Measurements from ENCODE around the gene CNTN1. TPM values are rescaled to one million over a fixed set of nuclear protein-coding genes. Genes with fewer than 3 reads are reported as not detected.

The CNTN1 gene
- total and polyA plus RNA-seq, 2 of the 8 experiments (the other 6 are each of a cell fraction or from before 2014, with no cell fraction given): 7.2 to 21.8 TPM

DNA sequence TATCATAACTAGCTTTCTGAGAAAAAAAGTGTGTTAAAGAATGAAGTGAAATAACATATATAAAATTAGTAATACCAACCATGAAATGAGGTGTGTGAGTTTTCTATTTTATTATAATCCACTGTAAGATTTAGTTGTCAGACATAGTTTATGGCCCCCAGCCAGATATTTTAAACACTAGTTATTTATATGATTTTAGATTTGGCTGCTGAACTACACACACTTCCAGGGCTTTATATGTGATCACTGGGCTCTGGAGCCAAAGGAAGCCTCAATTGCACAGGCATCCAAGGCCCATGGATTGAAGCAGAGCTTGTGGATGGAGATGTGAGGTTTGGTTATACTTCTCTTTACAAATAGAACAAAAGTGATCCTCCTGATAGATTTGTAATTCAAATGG is 48.7 kb upstream of the CNTN1 start (continued):
- TF ChIP-seq, protein P1, sequence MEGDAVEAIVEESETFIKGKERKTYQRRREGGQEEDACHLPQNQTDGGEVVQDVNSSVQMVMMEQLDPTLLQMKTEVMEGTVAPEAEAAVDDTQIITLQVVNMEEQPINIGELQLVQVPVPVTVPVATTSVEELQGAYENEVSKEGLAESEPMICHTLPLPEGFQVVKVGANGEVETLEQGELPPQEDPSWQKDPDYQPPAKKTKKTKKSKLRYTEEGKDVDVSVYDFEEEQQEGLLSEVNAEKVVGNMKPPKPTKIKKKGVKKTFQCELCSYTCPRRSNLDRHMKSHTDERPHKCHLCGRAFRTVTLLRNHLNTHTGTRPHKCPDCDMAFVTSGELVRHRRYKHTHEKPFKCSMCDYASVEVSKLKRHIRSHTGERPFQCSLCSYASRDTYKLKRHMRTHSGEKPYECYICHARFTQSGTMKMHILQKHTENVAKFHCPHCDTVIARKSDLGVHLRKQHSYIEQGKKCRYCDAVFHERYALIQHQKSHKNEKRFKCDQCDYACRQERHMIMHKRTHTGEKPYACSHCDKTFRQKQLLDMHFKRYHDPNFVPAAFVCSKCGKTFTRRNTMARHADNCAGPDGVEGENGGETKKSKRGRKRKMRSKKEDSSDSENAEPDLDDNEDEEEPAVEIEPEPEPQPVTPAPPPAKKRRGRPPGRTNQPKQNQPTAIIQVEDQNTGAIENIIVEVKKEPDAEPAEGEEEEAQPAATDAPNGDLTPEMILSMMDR (IDR thresholded peaks at IDR 0.05; ENCODE audit: control extremely low read depth in 1 of 3, insufficient read depth in 1 of 3, low read depth in 1 of 3, low read length in 3 of 3): no peak
- no peak for TF ChIP-seq SIRT6 (IDR thresholded peaks at IDR 0.05; ENCODE audit: low read length)
- no peak for TF ChIP-seq PHF8 (conservative IDR thresholded peaks at IDR 0.05; ENCODE audit: low read depth, low read length)
- no peak for TF ChIP-seq EGR1 (IDR thresholded peaks at IDR 0.05; ENCODE audit: borderline replicate concordance, low read depth, low read length)
- TF ChIP-seq JUN (IDR thresholded peaks at IDR 0.05; ENCODE audit: low read depth, low read length): no peak
- no peak for TF ChIP-seq MAFK (IDR thresholded peaks at IDR 0.05; ENCODE audit: low read depth, low read length)

All from H1 (cell line).